Right lobe of liver (tissue), 6 donors: ENCODE data around the gene DLX2. TPM values are rescaled to one million over a fixed set of nuclear protein-coding genes. Genes with fewer than 3 reads are reported as not detected.
A peak's percentile ranks its signal among the peaks of the same experiment; 100 is the strongest.
"Not testable (repeated sequence)": the region's sequence is repeated elsewhere in the genome, so short reads cannot be mapped to it uniquely, and the experiment has no call there.

Experiments
- ATAC-seq, 4 donors: fragments of 200-7000 bp; cut with Tn5 transposase; one replicate each; pipeline ENCODE4 v1.9.1; 2020; ENCODE audit warnings: mild to moderate bottlenecking in 4 of 4, moderate library complexity in 4 of 4
- DNase-seq, 3 donors: peaks; one replicate each; pipeline ENCODE4 v3.0.0-alpha.2; 2020
- H3K27ac ChIP-seq, 3 donors: fragments of 200-600 bp; one replicate each; pipeline ENCODE4 v1.8.0; 2022
- H3K27me3 ChIP-seq, 2 donors: fragments of 200-600 bp; one replicate each; pipeline ENCODE4 v1.8.0; 2022
- H3K36me3 ChIP-seq, 4 donors: fragments of 200-600 bp; sonication (generic) in 1 of 4; one replicate each; pipeline versions ENCODE4 v1.5.1 to v1.8.0; 2017 to 2022; ENCODE audit warnings: control low read depth in 1 of 4
- H3K4me1 ChIP-seq, 4 donors: fragments of 200-600 bp; sonication (generic) in 1 of 4; one replicate each; pipeline versions ENCODE4 v1.5.1 to v1.8.0; 2017 to 2022; ENCODE audit warnings: control low read depth in 1 of 4
- H3K4me3 ChIP-seq, 3 donors: fragments of 200-600 bp; one replicate each; pipeline ENCODE4 v1.8.0; 2022
- H3K9me3 ChIP-seq, 4 donors: fragments of 200-600 bp; sonication (generic) in 1 of 4; one replicate each; pipeline versions ENCODE4 v1.5.1 to v1.8.0; 2017 to 2022; ENCODE audit warnings: control low read depth in 1 of 4
- POLR2A ChIP-seq: fragments of 450-650 bp; IDR thresholded peaks from one replicate; pipeline ENCODE4 v1.6.1; 2017; ENCODE audit warnings: antibody characterized with exemption, mild to moderate bottlenecking
- WGBS: methylation state at CpG from one replicate; pipeline ENCODE4 v1.1.6; 2018; ENCODE audit warnings: low coverage, low lambda C conversion rate; ENCODE audit not compliant: insufficient coverage; ENCODE audit errors: missing lambda C conversion rate; 5-methylcytosine and 5-hydroxymethylcytosine counted together
- intact Hi-C, 2 donors: fragments of 100-400 bp; cut with DNase I; formaldehyde crosslinking; loops; one replicate each; pipeline versions ENCODE4 v1.11.2 to v1.14.1; 2022
- long read RNA-seq: library from polyadenylated mRNA; unstranded; transcript quantifications from one replicate; pipeline ENCODE4 v2.0.0, GENCODE V29; 2019
- total RNA-seq, 6 experiments: library from RNA; depleted of rRNA in 2 of 6; stranded (reverse); fragments of >200 nt in 2 of 6; fragmentation: NEBNext Ultra II Directional in 3 of 6; extraction: Animal tissue kit (Norgen Biotek cat#: 25700) in 3 of 6; gene quantifications; one replicate each; pipeline versions ENCODE4 v1.1.0 to v1.2.4, GENCODE V29; 2016 to 2023
- TF ChIP-seq, protein P1 (sequence below), 4 donors: fragments of 200-600 bp in 3 of 4; fragments of 450-650 bp in 1 of 4; IDR thresholded peaks; one replicate each; pipeline versions ENCODE4 v1.5.1 to v1.8.0; 2016 to 2022; ENCODE audit warnings: antibody characterized with exemption in 4 of 4, mild to moderate bottlenecking in 2 of 4
- donor health status: DM: no; HTN: yes; CAD: no.
- donor health status: DM: no; HTN: no; CAD: no.
- donor health status: DM: no; HTN: no; CAD: no.
- donor health status: DM: no; HTN: yes; CAD: no.
- donor health status: DM: no; HTN: yes; CAD: no.

DLX2 gene
- total RNA-seq = not detected
- long read RNA-seq = 0 reads

DNA sequence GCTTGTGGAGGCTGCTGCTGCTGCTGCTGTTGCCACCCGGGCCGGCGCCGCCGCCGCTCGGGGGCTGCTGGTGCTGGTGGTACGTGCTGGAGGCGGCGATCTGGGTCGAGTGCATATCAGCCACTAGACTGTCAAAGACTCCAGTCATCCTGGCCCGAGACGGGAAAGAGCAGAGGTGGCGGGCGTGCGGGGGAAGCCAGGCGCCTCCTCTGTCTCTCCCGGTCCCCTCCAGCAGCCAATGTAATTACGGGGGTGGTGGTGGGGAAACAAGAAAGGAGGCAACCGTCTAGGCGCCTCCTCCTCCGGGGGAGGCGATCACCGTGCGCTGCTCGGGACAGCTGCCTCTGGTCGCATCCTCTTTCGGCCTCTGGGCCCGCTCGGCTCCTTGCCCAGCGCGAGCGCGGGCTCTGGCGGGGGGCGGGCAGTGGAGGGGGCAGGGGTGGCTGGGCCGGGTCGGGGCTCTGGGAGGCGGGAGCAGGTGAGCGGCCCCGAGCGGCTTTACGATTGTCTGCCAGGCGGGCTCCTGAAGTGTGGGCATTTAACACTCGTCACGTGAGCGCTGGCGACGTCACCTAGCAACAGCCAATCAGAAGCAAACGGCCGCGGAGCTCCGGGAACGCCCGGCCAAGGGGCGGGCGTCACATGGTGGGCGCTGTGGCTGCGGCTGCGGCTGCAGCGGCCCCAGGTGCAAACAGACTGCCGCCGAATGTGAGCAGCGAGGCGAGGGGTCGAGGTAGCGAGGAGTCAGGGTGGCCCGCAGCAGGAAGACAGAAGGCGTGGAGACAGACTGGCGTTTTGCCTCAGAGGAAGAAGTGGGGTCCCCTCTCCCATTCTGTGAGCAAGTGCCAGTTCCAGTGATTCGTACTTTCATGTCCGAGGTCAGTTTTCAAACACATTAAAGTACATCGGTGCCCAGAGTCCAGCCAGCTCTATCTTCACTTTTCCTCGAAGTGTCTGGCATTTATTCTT, at the start of gene DLX2:
DLX2 (minus strand) TSS at position 510 of the 969 bp plus-strand sequence; CDS start at position 148, 362 bp downstream.
- H3K4me3 ChIP-seq = peak within 1 kb of the TSS; percentile 36 to 45 (median 41)
- intact Hi-C loops = loop anchor here (10.0 kb wide), 4 partner anchors 288 to 528 kb away; no protein-coding TSS in a partner anchor
- ATAC-seq (peak; percentile 56 to 75 (median 62)), DNase-seq (peak; percentile 78 to 85 (median 81))
- no peak within 1 kb of the TSS for H3K27ac ChIP-seq
- TF ChIP-seq, protein P1, sequence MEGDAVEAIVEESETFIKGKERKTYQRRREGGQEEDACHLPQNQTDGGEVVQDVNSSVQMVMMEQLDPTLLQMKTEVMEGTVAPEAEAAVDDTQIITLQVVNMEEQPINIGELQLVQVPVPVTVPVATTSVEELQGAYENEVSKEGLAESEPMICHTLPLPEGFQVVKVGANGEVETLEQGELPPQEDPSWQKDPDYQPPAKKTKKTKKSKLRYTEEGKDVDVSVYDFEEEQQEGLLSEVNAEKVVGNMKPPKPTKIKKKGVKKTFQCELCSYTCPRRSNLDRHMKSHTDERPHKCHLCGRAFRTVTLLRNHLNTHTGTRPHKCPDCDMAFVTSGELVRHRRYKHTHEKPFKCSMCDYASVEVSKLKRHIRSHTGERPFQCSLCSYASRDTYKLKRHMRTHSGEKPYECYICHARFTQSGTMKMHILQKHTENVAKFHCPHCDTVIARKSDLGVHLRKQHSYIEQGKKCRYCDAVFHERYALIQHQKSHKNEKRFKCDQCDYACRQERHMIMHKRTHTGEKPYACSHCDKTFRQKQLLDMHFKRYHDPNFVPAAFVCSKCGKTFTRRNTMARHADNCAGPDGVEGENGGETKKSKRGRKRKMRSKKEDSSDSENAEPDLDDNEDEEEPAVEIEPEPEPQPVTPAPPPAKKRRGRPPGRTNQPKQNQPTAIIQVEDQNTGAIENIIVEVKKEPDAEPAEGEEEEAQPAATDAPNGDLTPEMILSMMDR (IDR thresholded peaks at IDR 0.05) = no peak
- no peak for TF ChIP-seq POLR2A
- H3K9me3 ChIP-seq = no peaks in the 10 kb centered on the region
- H3K36me3 ChIP-seq = no peaks in the 10 kb centered on the region
- 0% methylated on average over 4 of the region's 74 CpGs for WGBS
- peaks cover 0 to 50% (median 11%) of the 10 kb centered on the region in 4 donors for H3K4me1 ChIP-seq
- H3K27me3 ChIP-seq = peaks cover 44 to 94% of the 10 kb centered on the region in 2 donors

DNA sequence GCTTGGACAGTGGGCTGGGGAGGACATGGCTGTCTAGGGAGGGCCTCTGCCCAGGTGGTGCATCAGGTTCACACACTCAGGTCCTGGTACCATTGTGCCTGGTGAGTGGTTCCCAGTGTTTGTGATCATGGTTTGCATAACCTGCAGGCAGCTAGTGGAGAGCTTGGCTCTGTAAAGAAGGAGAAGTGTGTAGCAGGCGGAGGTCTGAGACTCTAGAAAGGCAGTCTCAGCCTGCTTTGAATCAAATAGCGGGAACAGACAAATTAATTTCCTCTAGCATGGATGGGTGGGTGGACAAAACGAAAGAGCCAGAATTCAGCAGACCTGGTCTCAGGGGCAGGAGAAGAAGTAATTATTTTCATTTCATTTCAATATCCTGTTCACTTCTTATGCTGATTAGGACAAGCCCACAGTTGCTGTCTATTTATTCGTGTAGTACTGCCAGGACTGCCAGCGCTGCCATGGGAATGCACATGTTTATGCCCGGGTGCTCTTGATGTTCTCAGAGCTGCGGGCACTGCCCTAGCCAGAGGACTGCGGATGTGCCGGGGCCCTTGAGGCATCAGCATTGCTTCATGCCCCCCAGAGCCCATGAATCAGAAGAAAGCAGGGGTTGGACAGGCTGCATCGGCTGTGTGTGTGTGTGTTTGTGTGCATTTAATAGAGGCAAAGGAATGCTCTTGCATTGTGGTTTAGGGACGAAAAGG, 45.4 kb upstream of the DLX2 start:
- H3K27ac ChIP-seq = no peak overlapping the region
- no peak for DNase-seq
- H3K4me1 ChIP-seq = no peaks in the 10 kb centered on the region
- TF ChIP-seq, protein P1 (IDR thresholded peaks at IDR 0.05) = no peak
- no peak for TF ChIP-seq POLR2A
- no peaks in the 10 kb centered on the region for H3K27me3 ChIP-seq
- H3K4me3 ChIP-seq = no peak overlapping the region
- intact Hi-C loops = no loop called here
- ATAC-seq = no peak
- H3K9me3 ChIP-seq = no peaks in the 10 kb centered on the region
- WGBS = 66% methylated on average over 8 of the region's 11 CpGs
- no peaks in the 10 kb centered on the region for H3K36me3 ChIP-seq

DNA sequence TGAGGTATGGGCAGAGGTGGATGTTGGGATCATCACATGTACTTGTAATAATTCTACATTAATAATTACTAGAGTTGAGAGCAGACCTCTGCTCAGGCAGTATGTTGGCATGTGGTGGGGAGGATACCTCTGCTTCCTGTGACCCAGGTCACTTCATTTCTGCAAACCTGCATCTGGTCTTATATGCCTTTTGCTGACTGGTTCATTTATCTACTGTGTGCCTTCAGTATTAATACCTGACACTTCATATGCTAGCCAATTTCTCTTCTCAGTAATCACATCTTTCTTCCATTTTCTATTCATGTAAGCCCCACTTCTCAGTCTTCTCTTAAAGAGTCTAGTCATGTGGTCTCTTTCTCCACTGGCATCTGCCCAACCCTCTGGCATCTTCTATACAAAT, 41.1 kb upstream of the DLX2 start:
- H3K27me3 ChIP-seq = no peaks in the 10 kb centered on the region
- no peak overlapping the region for H3K27ac ChIP-seq
- DNase-seq (no peak), ATAC-seq (no peak)
- H3K36me3 ChIP-seq = no peaks in the 10 kb centered on the region
- intact Hi-C loops = no loop called here
- no peak overlapping the region for H3K4me3 ChIP-seq
- H3K4me1 ChIP-seq = no peaks in the 10 kb centered on the region
- no peaks in the 10 kb centered on the region for H3K9me3 ChIP-seq
- TF ChIP-seq POLR2A = no peak
- TF ChIP-seq, protein P1 (IDR thresholded peaks at IDR 0.05) = no peak

DNA sequence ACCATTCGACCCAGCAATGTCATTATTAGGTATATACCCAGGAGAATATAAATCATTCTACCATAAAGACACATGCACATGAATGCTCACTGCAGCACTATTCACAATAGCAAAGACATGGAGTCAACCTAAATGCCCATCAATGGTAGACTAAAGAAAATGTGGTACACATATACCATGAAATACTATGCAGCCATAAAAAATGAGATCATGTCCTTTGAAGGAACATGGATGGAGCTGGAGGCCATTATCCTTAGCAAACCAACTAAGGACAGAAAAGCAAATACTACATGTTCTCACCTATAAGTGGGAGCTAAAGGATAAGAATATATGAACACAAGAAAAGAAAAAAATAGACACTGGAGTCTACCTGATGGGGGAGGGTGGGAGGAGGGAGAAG, 36.0 kb upstream of the DLX2 start:
- H3K27ac ChIP-seq, H3K4me1 ChIP-seq, H3K36me3 ChIP-seq, H3K27me3 ChIP-seq, ATAC-seq, H3K4me3 ChIP-seq, DNase-seq, intact Hi-C loops, H3K9me3 ChIP-seq: not testable (repeated sequence)
- WGBS = 50% methylated on average over 1 of the region's 1 CpG

DNA sequence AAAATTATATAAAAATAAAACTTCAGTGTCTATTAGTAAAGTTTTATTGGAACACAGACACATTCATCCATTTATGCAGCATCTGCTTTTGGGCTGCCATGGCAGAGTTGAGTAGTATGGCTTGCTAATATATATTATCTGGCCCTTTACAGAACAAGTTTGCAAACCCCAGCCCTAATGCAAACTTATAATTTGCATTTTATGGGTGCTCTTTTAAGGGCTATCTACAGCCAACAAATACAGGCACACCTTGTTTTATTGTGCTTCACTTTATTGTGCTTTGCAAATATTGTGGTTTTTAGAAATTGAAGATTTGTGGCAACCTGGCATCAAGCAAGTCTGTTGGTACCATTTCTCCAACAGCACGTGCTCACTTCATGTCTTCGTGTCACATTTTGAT, 35.2 kb upstream of the DLX2 start:
- Histone ChIP-seq H3K9me3 (no peaks in the 10 kb centered on the region), H3K4me1 (no peaks in the 10 kb centered on the region), H3K27me3 (no peaks in the 10 kb centered on the region), H3K36me3 (no peaks in the 10 kb centered on the region), H3K27ac (no peak overlapping the region), H3K4me3 (no peak overlapping the region)
- TF ChIP-seq, protein P1 (IDR thresholded peaks at IDR 0.05) = no peak
- no peak for TF ChIP-seq POLR2A
- intact Hi-C loops = no loop called here
- 63% methylated on average over 2 of the region's 2 CpGs for WGBS
- ATAC-seq (no peak), DNase-seq (no peak)
